MM.1S (cell line): ENCODE measurements around the gene MLXIPL.

Experiments
- EZH2 ChIP-seq: fragments of 300-600 bp; sonication (generic); optimal IDR thresholded peaks from 2 replicates; pipeline ENCODE3; 2017; ENCODE audit warnings: low read depth, mild to moderate bottlenecking, antibody characterized with exemption, low read length, mixed read lengths
- TF ChIP-seq, protein P1 (sequence below): fragments of 300-600 bp; sonication (generic); IDR thresholded peaks from 2 replicates; pipeline ENCODE4 v1.5.1; 2016; ENCODE audit warnings: antibody characterized with exemption, low read length, mixed read lengths

- TF ChIP-seq, protein P1, sequence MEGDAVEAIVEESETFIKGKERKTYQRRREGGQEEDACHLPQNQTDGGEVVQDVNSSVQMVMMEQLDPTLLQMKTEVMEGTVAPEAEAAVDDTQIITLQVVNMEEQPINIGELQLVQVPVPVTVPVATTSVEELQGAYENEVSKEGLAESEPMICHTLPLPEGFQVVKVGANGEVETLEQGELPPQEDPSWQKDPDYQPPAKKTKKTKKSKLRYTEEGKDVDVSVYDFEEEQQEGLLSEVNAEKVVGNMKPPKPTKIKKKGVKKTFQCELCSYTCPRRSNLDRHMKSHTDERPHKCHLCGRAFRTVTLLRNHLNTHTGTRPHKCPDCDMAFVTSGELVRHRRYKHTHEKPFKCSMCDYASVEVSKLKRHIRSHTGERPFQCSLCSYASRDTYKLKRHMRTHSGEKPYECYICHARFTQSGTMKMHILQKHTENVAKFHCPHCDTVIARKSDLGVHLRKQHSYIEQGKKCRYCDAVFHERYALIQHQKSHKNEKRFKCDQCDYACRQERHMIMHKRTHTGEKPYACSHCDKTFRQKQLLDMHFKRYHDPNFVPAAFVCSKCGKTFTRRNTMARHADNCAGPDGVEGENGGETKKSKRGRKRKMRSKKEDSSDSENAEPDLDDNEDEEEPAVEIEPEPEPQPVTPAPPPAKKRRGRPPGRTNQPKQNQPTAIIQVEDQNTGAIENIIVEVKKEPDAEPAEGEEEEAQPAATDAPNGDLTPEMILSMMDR, result no peak
- no peak for TF ChIP-seq EZH2
Observed at GRCh38 chr7:73565675-73566340, 58.5 kb downstream of the MLXIPL start.
